IPS-NIHi7 (cell line): ENCODE results near the gene OOSP4A.
"Not testable (repeated sequence)": the region's sequence is repeated elsewhere in the genome, so short reads cannot be mapped to it uniquely, and the experiment has no call there.

ENCODE experiments used
- DNase-seq: peaks from one replicate; pipeline ENCODE4 v3.0.0; 2012; ENCODE audit warnings: mixed read lengths; ENCODE audit errors: extremely low spot score

The OOSP4A gene

DNA sequence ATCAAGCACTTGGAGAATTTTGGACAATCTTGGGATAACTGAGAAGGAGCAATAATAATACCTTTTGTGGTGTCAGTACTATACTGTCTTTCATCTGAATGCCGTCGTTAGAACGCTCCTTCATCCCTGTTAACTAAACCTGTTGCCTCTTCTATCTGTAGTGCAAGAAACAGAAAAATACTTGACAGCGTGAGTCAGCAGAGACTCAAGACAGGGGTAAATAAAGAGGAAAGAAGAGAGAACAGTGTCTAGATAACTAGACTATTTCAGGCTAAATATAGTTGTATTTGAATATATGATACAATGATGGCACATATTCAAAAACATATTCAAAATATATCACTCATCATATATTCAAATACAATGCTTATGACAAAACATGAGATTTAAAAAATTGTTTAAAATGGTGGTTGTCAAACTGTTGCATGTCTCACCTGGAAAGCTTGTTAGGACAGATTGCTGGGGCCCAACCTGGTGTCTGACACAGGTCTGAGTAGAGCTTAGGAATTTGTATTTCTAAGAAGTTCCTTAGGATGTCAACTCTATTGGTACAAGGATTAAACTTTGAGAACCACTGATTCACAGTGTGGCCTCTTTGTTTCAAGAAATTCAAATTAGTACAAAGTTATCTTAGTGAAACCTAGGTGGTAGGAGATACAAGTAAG is 17.4 kb downstream of the OOSP4A start:
- no peak for DNase-seq

DNA sequence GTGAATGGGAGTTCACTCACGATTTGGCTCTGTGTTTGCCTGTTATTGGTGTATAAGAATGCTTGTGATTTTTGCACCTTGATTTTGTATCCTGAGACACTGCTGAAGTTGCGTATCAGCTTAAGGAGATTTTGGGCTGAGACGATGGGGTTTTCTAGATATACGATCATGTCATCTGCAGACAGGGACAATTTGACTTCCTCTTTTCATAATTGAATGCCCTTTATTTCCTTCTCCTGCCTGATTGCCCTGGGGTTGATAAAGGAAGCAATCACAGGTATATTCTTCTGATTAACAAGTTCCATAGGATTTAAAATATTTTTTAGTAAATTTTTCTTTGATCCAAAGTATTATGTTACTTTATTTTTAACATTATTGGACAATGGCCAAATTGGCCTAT is 18.2 kb downstream of the OOSP4A start:
- DNase-seq: not testable (repeated sequence)

DNA sequence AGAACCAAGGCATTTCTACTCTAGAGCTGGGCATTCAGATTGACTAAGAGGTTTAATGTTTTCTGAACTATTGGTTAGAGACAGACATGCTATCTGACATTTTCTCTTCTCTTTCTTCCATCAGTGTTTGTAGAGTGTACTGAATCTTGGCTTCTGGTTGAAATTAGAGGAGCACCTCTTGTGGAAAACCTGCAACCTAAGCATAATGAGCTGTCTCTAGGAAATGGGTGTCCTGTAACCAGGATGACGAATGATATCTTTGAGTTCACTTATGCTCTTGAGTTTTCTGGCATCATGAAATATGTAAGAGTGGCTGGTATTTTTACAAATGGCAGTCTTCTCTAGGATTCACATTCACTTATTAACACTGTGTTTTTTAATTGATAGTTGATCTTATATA is 19.4 kb downstream of the OOSP4A start:
- no peak for DNase-seq

- DNase-seq: no peak
Measured at GRCh38 chr11:59984368-59984767, 20.5 kb downstream of the OOSP4A start.

DNA sequence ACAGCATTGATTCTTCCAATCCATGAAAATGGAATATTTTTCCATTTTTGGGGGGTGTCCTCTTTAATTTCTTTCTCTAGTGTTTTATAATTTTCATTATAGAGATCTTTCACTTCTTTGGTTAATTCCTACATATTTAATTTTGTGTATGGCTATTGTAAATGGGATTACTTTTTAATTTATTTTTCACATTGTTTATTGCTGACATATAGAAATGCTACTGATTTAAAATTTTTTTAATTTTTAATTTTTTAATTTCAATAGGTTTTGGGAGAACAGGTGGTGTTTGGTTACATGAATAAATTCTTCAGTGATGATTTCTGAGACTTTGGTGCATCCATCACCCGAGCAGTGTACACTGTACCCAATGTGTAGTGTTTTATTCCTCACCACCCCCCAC is 26.6 kb downstream of the OOSP4A start:
- no peak for DNase-seq

GRCh38 chr11:59992425-59992824 is 28.6 kb downstream of the OOSP4A start:
- no peak for DNase-seq

DNA sequence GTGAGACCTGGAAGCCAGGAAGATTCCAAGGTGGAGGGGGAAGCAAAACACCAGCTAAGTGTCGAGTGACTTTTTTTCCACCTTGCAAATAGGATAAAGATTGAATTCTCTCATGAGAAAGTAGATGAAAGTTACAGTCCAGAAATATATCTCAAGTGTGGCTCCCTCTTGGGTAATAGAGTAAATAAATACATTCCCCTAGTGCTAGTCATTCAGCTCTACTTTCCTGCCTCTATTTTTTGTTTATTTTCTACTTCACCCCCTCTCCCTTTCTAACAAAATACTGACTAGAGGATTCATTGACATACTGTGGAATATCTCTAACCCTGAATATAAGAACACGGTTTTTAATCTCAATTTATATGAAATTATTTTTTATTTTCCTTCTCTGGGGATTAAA is 34.0 kb downstream of the OOSP4A start:
- DNase-seq: no peak

GRCh38 chr11:59999691-60000090 is 35.9 kb downstream of the OOSP4A start:
- no peak for DNase-seq

- no peak for DNase-seq
Measured at GRCh38 chr11:60003729-60004128, 39.9 kb downstream of the OOSP4A start.

- no peak for DNase-seq
Measured at GRCh38 chr11:60005360-60005759, 41.5 kb downstream of the OOSP4A start.

DNA sequence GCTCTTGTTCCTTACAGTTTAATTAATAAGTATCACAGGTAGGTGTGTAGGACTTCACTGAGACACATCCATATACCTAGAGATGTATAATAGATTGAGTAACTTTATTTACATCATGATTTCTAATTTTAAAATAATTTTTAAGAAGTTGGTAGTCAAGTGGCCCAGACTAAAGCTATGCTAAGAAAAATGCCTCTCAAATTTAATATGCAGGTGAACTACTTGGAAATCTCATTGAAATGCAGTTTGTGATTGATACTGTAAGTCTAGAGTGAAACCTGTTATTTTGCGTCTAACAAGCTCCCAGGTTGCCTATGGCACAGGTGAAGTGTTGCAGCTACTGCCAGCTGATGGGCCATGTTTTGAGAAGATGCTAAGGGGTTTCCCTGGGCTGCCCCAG is 53.0 kb downstream of the OOSP4A start, which contains the start of gene OOSP4B:
Gene OOSP4B, plus strand, starts transcription at position 301 of the 400 bp plus-strand sequence.
- DNase-seq: no peak

GRCh38 chr11:60018058-60018457 is 54.2 kb downstream of the OOSP4A start:
- peak; percentile 14 for DNase-seq
